Vagina (tissue), 2 donors: ENCODE measurements around the gene ZSCAN26.

ENCODE experiments used
- CTCF ChIP-seq, 3 experiments: fragments of 450-650 bp in 2 of 3; fragments of 200-600 bp in 1 of 3; sonication (generic) in 1 of 3; IDR thresholded peaks; one replicate each; pipeline ENCODE4 v1.5.1; 2017 to 2019; ENCODE audit warnings: antibody characterized with exemption in 3 of 3, mild to moderate bottlenecking in 2 of 3, moderate library complexity in 2 of 3
- POLR2A ChIP-seq, 2 donors: fragments of 450-650 bp; IDR thresholded peaks; one replicate each; pipeline ENCODE4 v1.6.1; 2017; ENCODE audit warnings: antibody characterized with exemption in 2 of 2, mild to moderate bottlenecking in 2 of 2, moderate library complexity in 2 of 2
- POLR2AphosphoS5 ChIP-seq, 2 donors: sonication (generic); formaldehyde crosslinking; IDR thresholded peaks; one replicate each; pipeline ENCODE4 v1.9.0; 2017; ENCODE audit warnings: antibody characterized with exemption in 2 of 2, mild to moderate bottlenecking in 2 of 2, low read depth in 1 of 2; ENCODE audit not compliant: insufficient read depth in 1 of 2

- TF ChIP-seq CTCF (IDR thresholded peaks at IDR 0.05): no peak
- no peak for TF ChIP-seq POLR2AphosphoS5 (IDR thresholded peaks at IDR 0.05; ENCODE audit: insufficient read depth in 1 of 2, low read depth in 1 of 2)
- no peak for TF ChIP-seq POLR2A (IDR thresholded peaks at IDR 0.05)
Observed at GRCh38 chr6:28257042-28257441, 9.9 kb upstream of the ZSCAN26 start.
